ENCODE results near the gene ADCY9. TPM values are rescaled to one million over a fixed set of nuclear protein-coding genes. Genes with fewer than 3 reads are reported as not detected.
A peak's percentile ranks its signal among the peaks of the same experiment; 100 is the strongest.

ADCY9 gene
- polyA plus RNA-seq, 3 donors = 0.44 to 9.3 (median 0.67) TPM

- no peak overlapping the region for H3K4me3 ChIP-seq (replicated peaks in 1 of 3; ENCODE audit: low read depth in 2 of 3, low read length in 3 of 3)
- H3K4me3 Mint-ChIP-seq = no peak overlapping the region
- peaks cover 14 to 29% (median 29%) of the 10 kb centered on the region in 3 donors for H3K27me3 Mint-ChIP-seq (ENCODE audit: low read depth in 3 of 3)
- H3K79me2 ChIP-seq (ENCODE audit: insufficient read depth, low read length) = no peaks in the 10 kb centered on the region
- H3K27me3 ChIP-seq (ENCODE audit: control insufficient read depth in 2 of 2, insufficient read depth in 2 of 2, low read length in 2 of 2) = peaks cover 0 to 6% of the 10 kb centered on the region in 2 donors
- H3K36me3 ChIP-seq (replicated peaks in 1 of 2; ENCODE audit: control insufficient read depth in 1 of 2, insufficient read depth in 2 of 2, low read length in 2 of 2) = no peaks in the 10 kb centered on the region
- no peak overlapping the region for H3K27ac Mint-ChIP-seq
- 100% methylated on average over 3 of the region's 12 CpGs for WGBS (ENCODE audit: insufficient coverage)
- no peak for TF ChIP-seq CTCF (IDR thresholded peaks at IDR 0.05)
- H3K27ac ChIP-seq (ENCODE audit: low read depth in 1 of 2, low read length in 2 of 2) = no peak overlapping the region
- no peaks in the 10 kb centered on the region for H4K20me1 ChIP-seq (ENCODE audit: insufficient read depth, low read length)
- H2AFZ ChIP-seq (ENCODE audit: insufficient read depth, low read depth, low read length, poor library complexity, severe bottlenecking) = no peak overlapping the region
- DNase-seq = no peak
- no peaks in the 10 kb centered on the region for H3K4me1 ChIP-seq (ENCODE audit: control insufficient read depth in 1 of 2, insufficient read depth in 2 of 2, low read length in 2 of 2)
- H3K4me1 Mint-ChIP-seq = no peaks in the 10 kb centered on the region
- H3K9me3 ChIP-seq (replicated peaks in 1 of 2; ENCODE audit: control insufficient read depth in 1 of 2, insufficient read depth in 1 of 2, low read length in 2 of 2) = no peaks in the 10 kb centered on the region
- no peak overlapping the region for H3K4me2 ChIP-seq (replicated peaks; ENCODE audit: extremely low read depth, low read length, poor library complexity, severe bottlenecking)
- intact Hi-C loops (cut with micrococcal nuclease) = no loop called here
- H3K9ac ChIP-seq (ENCODE audit: insufficient read depth, low read length, poor library complexity, severe bottlenecking) = no peak overlapping the region
- H3K9me3 Mint-ChIP-seq = peaks cover 0 to 4% (median 0%) of the 10 kb centered on the region in 7 donors
- no peaks in the 10 kb centered on the region for H3K36me3 Mint-ChIP-seq
Measured at GRCh38 chr16:4124535-4125294, 8.5 kb upstream of the ADCY9 start.

- H3K9me3 Mint-ChIP-seq = peaks cover 0 to 2% (median 0%) of the 10 kb centered on the region in 7 donors
- no peak overlapping the region for H3K27ac ChIP-seq (ENCODE audit: low read depth in 1 of 2, low read length in 2 of 2)
- H3K4me2 ChIP-seq (replicated peaks; ENCODE audit: extremely low read depth, low read length, poor library complexity, severe bottlenecking) = no peak overlapping the region
- H4K20me1 ChIP-seq (ENCODE audit: insufficient read depth, low read length) = no peaks in the 10 kb centered on the region
- H3K27ac Mint-ChIP-seq = no peak overlapping the region
- H2AFZ ChIP-seq (ENCODE audit: insufficient read depth, low read depth, low read length, poor library complexity, severe bottlenecking) = no peak overlapping the region
- H3K27me3 ChIP-seq (ENCODE audit: control insufficient read depth in 2 of 2, insufficient read depth in 2 of 2, low read length in 2 of 2) = peaks cover 0 to 6% of the 10 kb centered on the region in 2 donors
- H3K27me3 Mint-ChIP-seq (ENCODE audit: low read depth in 3 of 3) = peaks cover 14 to 28% (median 24%) of the 10 kb centered on the region in 3 donors
- no peaks in the 10 kb centered on the region for H3K36me3 ChIP-seq (replicated peaks in 1 of 2; ENCODE audit: control insufficient read depth in 1 of 2, insufficient read depth in 2 of 2, low read length in 2 of 2)
- no peak for DNase-seq
- TF ChIP-seq CTCF (IDR thresholded peaks at IDR 0.05) = no peak
- intact Hi-C loops (cut with micrococcal nuclease) = no loop called here
- no peaks in the 10 kb centered on the region for H3K36me3 Mint-ChIP-seq
- no peaks in the 10 kb centered on the region for H3K4me1 ChIP-seq (ENCODE audit: control insufficient read depth in 1 of 2, insufficient read depth in 2 of 2, low read length in 2 of 2)
- H3K4me3 Mint-ChIP-seq = peak overlapping the region in 1 of 2 donors; percentile 7
- no peak overlapping the region for H3K4me3 ChIP-seq (replicated peaks in 1 of 3; ENCODE audit: low read depth in 2 of 3, low read length in 3 of 3)
- H3K79me2 ChIP-seq (ENCODE audit: insufficient read depth, low read length) = no peaks in the 10 kb centered on the region
- no peak overlapping the region for H3K9ac ChIP-seq (ENCODE audit: insufficient read depth, low read length, poor library complexity, severe bottlenecking)
- H3K4me1 Mint-ChIP-seq = no peaks in the 10 kb centered on the region
- WGBS (ENCODE audit: insufficient coverage) = 75% methylated on average over 9 of the region's 16 CpGs
- H3K9me3 ChIP-seq (replicated peaks in 1 of 2; ENCODE audit: control insufficient read depth in 1 of 2, insufficient read depth in 1 of 2, low read length in 2 of 2) = no peaks in the 10 kb centered on the region
Measured at GRCh38 chr16:4123616-4124300, 7.5 kb upstream of the ADCY9 start.

Data from CD14-positive monocyte (primary cell).